ENCODE results near the gene NR6A1. TPM values are rescaled to one million over a fixed set of nuclear protein-coding genes. Genes with fewer than 3 reads are reported as not detected.

The NR6A1 gene
- total RNA-seq, 2 donors from 2014 or later = 0.71 to 4.6 TPM

GRCh38 chr9:124795881-124796431 is 24.8 kb upstream of the NR6A1 start:
- no peak for TF ChIP-seq CTCF (IDR thresholded peaks at IDR 0.05)
- Histone ChIP-seq H3K36me3 (no peaks in the 10 kb centered on the region), H3K4me1 (ENCODE audit: control insufficient read depth in 1 of 2, low read depth in 2 of 2) (no peaks in the 10 kb centered on the region), H3K27ac (no peak overlapping the region), H3K9me3 (no peaks in the 10 kb centered on the region), H3K4me3 (no peak overlapping the region), H3K27me3 (replicated peaks; ENCODE audit: insufficient read depth) (no peaks in the 10 kb centered on the region)
- ATAC-seq (ENCODE audit: insufficient number of reproducible peaks, low FRiP score, low read depth) = no peak
- no peak for DNase-seq (ENCODE audit: low spot score)

- no peak overlapping the region for H3K4me3 ChIP-seq
- no peak for ATAC-seq (ENCODE audit: insufficient number of reproducible peaks, low FRiP score, low read depth)
Measured at GRCh38 chr9:124794902-124795491, 23.9 kb upstream of the NR6A1 start.

GRCh38 chr9:124793015-124793541 is 22.0 kb upstream of the NR6A1 start:
- ATAC-seq (ENCODE audit: insufficient number of reproducible peaks, low FRiP score, low read depth) (no peak), DNase-seq (ENCODE audit: low spot score) (no peak)
- Histone ChIP-seq H3K4me1 (ENCODE audit: control insufficient read depth in 1 of 2, low read depth in 2 of 2) (no peaks in the 10 kb centered on the region), H3K36me3 (no peaks in the 10 kb centered on the region), H3K9me3 (no peaks in the 10 kb centered on the region), H3K27ac (no peak overlapping the region), H3K4me3 (no peak overlapping the region), H3K27me3 (replicated peaks; ENCODE audit: insufficient read depth) (no peaks in the 10 kb centered on the region)
- TF ChIP-seq CTCF (IDR thresholded peaks at IDR 0.05) = no peak

More at GRCh38 chr9:124794902-124795491, 23.9 kb upstream of the NR6A1 start:
- DNase-seq (ENCODE audit: low spot score) = no peak
- no peaks in the 10 kb centered on the region for H3K9me3 ChIP-seq
- no peak for TF ChIP-seq CTCF (IDR thresholded peaks at IDR 0.05)
- no peaks in the 10 kb centered on the region for H3K4me1 ChIP-seq (ENCODE audit: control insufficient read depth in 1 of 2, low read depth in 2 of 2)
- H3K27me3 ChIP-seq (replicated peaks; ENCODE audit: insufficient read depth) = no peaks in the 10 kb centered on the region
- no peak overlapping the region for H3K27ac ChIP-seq
- H3K36me3 ChIP-seq = no peaks in the 10 kb centered on the region

GRCh38 chr9:124792257-124793014 is 21.3 kb upstream of the NR6A1 start:
- no peaks in the 10 kb centered on the region for H3K4me1 ChIP-seq (ENCODE audit: control insufficient read depth in 1 of 2, low read depth in 2 of 2)
- no peaks in the 10 kb centered on the region for H3K36me3 ChIP-seq
- no peak for ATAC-seq (ENCODE audit: insufficient number of reproducible peaks, low FRiP score, low read depth)
- no peak for TF ChIP-seq CTCF (IDR thresholded peaks at IDR 0.05)
- H3K27me3 ChIP-seq (replicated peaks; ENCODE audit: insufficient read depth) = no peaks in the 10 kb centered on the region
- DNase-seq (ENCODE audit: low spot score) = no peak
- H3K27ac ChIP-seq = no peak overlapping the region
- no peak overlapping the region for H3K4me3 ChIP-seq
- no peaks in the 10 kb centered on the region for H3K9me3 ChIP-seq

- ATAC-seq (ENCODE audit: insufficient number of reproducible peaks, low FRiP score, low read depth) (no peak), DNase-seq (ENCODE audit: low spot score) (no peak)
- H3K4me3 ChIP-seq = no peak overlapping the region
- no peaks in the 10 kb centered on the region for H3K4me1 ChIP-seq (ENCODE audit: control insufficient read depth in 1 of 2, low read depth in 2 of 2)
- no peaks in the 10 kb centered on the region for H3K9me3 ChIP-seq
- no peak for TF ChIP-seq CTCF (IDR thresholded peaks at IDR 0.05)
- H3K27me3 ChIP-seq (replicated peaks; ENCODE audit: insufficient read depth) = no peaks in the 10 kb centered on the region
- H3K27ac ChIP-seq = no peak overlapping the region
- no peaks in the 10 kb centered on the region for H3K36me3 ChIP-seq
Measured at GRCh38 chr9:124790801-124791505, 19.8 kb upstream of the NR6A1 start.

Measured in thoracic aorta (tissue), 2 donors.